HG03108 (cell line): ENCODE measurements around the gene GNG13.
"Not testable (repeated sequence)": the region's sequence is repeated elsewhere in the genome, so short reads cannot be mapped to it uniquely, and the experiment has no call there.

ENCODE experiments used
- ATAC-seq: cut with Tn5 transposase; IDR thresholded peaks from one replicate; pipeline ENCODE4 v1.9.1; 2021; ENCODE audit warnings: moderate library complexity; ENCODE audit not compliant: unreplicated experiment

The GNG13 gene

DNA sequence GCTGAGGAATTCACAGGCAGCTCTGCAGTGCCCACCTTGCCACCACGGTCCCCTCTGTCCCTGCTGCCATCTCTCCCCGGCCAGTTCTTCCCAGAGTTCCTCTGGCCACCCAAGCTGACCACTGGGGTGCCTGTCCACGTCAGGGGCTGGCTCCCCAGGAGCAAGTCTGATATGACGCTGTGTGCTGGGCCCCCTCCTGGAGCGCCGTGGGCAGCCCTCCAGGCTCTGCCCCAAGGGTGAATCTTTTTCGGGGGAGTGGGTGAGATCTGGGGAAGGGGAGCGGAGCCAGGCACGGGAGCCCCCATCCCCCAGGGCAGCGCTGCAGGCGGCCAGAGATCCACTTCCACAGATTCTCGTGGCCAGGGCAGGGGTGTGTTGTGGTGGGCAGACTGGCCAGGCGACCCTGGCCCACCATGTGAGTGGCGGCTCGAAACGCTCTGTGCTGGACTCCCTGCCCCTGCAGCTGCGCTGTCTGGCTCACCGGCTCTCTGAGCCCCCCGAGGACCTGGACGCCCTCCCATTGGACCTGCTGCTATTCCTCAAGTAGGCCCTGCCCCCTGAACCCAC is 36.3 kb downstream of the GNG13 start:
- no peak for ATAC-seq

DNA sequence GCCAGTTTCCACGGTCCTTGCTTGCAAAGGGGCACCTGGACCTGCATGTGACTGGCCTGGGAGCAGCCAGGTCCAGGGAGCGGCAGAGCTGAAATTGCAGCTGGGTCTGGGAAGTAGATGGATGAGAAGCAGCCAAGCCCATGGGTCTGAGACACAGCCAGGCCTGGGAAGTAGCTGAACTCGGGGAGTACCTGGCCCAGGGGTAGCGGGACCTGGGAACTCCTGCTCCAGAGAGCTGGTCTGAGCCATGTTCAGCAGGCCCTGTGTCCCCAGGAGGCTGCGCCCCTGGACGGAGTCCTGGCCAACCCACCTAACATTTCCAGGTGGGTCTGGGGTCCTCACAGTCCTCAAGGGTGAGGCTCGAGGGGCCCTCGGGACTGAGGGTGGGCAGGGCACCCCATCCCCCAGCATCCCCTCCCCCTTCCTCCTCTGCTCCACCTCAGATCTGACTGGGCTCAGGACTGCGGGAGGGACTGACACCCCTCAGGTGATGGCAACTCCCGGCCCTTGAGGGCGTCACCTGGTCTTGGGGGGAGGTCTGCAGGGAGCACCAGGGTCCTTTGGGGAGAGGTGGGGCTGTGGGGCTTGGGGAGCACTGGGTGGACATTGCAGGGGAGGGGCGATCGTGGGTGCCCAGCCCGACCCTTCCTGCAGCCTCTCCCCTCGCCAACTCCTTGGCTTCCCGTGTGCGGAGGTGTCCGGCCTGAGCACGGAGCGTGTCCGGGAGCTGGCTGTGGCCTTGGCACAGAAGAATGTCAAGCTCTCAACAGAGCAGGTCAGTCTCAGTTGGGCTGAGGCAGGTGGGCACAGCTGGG is 37.0 kb downstream of the GNG13 start:
- ATAC-seq: no peak

DNA sequence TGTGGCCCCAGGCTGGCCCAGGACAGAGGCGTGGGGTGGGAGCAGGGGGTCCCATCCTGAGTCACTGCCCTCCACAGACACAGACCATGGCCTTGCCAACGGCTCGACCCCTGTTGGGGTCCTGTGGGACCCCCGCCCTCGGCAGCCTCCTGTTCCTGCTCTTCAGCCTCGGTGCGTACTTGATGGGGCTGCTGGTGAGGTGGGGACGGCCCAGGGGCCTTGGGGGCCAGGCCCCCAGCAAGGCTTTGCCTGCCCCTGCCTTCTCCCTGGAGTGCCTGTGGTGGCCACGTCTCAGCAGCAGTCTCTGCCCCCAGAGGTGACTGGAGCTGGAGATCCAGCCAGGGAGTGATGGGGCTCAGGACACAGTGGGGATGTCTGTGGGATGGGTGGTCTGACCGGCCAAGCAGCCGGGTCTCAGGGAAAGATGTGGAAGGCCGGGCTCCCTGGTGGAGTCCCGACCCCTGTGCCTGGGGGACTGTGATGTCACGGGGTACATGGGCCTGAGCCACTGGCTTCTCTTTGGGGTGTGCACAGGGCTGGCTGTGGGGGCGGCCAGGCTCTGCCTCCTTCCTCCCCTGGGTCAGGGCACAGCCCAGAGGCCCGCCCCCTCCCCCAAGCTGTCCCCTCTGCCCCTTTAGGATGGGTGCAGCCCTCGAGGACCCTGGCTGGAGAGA is 37.8 kb downstream of the GNG13 start:
- ATAC-seq: no peak

DNA sequence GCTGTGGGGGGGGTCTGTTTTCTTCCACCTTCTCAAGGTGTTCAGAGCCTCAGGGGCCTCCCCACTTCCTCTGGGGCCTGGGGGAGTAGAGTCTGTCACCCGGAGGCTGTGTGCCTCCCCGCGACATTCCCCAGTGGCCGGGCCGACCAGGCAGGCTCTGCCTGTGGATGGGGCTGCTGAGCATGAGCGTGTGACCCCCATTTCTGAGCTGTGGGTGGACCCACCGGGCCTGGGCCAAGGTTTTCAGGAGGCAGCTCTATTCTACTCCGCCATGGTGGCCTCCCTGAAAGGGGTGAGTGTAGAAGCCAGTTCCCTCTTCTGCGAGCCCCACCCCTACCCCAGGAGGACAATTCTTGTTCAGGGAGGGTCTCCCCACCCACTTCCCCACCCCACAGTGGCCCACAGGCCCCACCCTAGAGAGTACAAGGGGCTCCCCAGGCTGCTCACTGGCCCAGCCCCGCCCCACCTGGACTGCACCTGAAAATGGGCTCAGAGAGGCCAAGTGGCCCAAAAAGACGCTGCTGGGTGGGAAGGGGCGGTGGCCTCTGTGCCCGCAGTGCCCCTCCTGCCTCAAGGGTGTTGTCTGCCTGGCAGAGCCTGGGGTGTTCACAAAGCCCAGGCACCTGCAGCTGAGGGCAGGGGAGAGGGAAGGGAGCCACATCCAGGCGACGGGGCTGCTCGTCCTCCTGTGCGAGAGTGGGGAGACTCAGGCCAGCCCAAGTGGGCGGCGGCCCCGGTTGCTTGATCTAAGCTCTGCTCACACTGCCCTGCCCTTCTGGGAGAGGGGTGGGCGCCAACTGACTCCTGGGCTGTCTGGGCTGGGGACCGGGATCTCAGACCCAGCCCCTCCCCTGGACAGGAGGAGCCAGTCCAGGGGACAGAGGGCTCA is 38.7 kb downstream of the GNG13 start:
- no peak for ATAC-seq

DNA sequence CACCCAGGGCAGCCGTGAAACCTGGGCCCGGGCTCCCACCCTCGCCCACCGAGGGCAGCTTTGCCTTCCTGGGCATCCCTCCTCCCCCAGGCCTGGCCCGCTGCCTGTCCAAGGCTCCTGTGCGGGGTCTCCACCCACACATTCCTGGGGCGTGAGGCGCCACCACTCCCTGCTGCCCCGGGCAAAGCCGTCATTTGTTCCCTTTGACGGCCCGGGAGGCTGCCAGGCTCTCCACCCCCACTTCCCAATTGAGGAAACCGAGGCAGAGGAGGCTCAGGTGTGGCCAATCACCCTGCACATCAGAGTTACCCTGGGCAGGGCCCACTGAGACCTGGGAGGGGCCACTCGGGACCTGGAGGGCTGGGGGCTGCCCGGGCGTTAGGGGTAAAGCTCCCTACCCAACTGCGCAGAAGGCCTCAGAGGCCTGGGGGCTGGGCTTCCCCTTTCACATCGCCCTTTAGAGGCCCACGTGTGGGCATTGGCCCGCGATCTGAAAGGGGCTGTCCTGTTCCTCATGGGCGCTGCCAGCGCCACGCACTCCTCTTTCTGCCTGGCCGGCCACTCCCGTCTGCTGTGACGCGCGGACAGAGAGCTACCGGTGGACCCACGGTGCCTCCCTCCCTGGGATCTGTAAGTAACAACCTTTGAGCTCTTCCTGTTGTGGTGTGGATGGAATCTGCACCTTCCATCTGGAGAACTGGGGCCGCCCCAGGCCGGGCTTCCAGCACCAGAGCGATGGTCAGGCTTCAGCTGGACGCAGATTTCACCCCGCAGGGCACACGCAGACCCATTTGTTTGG is 39.8 kb downstream of the GNG13 start, which contains the start of gene MSLN:
Gene MSLN, plus strand, starts transcription at position 190 of the 799 bp plus-strand sequence. CDS start 1,947 bp downstream, outside the sequence.
- no peak for ATAC-seq

DNA sequence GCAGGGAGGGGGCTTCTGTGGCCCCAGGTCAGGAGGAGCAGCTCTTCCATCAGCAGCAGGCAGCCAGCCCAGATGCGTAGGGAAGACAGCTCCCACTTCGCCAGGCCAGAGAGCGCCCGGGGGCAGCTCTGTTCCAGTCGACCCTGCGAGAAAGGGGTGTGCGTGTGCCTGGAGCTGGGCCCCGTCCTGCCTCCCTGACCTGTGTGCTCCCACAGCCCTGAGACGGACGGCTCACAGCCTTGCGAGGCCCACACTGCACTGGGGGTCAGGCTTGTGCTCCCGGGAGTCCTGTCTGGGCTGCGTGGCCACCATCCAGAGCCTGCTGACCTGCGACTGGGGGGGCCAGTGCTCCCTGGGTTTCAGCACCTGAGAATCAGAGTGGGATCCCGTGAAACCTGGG is 40.5 kb downstream of the GNG13 start:
- no peak for ATAC-seq

DNA sequence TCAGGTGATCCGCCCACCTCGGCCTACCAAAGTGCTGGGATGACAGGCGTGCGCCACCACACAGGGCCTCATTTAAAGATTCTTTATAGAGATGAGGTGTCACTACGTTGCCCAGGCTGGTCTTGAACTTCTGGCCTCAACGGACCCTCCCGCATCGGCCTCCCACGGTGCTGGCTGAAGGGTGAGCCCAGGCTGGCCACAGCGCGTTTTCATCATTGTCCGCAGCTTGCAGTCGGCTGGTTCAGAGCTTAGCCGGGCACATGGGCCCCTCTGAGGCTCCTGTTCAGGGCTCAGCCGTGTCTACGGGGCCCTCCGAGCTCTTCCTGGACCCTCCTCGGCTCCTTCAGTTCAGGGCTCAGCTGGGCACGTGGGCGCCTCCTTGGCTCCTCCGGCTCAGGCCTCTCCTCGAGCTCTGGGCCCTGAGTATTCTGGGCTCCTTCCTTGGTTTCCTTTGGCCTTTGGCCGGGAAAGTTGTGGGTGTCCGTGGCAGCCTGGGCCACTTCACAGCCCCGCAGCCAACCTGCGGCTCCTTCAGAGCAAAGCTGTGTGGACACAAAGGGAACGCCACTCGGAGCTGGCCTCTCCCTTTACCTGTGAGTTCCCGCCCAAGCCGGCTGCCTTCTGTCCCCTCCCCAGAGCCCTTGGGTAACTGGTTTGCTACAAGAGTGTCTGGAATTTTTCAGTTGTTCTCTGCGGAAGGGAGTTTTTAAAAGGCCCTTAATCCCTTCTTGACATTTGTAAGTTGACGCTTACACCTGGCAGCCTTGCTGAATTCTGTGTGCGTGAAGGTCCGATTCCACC is 41.2 kb downstream of the GNG13 start:
- ATAC-seq: no peak

DNA sequence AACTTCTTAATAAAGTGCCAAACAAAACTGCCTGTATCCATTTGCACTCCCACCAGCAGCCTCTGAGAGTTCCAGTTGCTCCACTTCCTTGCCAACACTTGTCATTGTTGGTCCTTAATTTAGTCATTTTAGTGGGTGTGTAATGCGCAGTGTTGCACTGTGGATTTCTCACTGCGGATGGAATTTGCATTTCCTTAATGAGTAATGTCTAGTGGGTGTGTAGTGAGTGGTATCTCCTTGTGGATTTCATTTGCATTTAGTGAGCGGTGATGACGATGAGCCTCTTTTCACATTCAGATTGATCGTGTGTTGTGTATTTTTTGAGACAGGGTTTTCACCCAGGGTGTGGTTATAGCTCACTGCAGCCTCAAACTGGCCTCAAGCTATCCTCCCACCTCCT is 44.1 kb downstream of the GNG13 start:
- ATAC-seq: no peak

DNA sequence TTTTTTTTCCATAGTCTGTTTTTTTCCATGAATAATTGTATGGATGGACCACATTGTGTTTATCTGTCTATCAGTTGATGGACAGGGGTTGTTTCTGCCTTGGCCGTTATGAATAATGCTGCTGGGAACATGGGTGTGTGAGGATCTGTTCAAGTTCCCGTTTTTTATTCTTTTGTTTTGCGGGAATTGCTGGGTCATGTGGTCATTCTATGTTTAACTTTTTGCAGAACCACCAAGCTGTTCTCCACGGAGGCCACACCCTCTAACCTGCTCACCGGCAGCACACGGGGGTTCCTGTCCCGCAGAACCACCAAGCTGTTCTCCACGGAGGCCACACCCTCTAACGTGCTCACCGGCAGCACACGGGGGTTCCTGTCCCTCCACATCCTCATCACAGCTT is 45.9 kb downstream of the GNG13 start:
- ATAC-seq: no peak

DNA sequence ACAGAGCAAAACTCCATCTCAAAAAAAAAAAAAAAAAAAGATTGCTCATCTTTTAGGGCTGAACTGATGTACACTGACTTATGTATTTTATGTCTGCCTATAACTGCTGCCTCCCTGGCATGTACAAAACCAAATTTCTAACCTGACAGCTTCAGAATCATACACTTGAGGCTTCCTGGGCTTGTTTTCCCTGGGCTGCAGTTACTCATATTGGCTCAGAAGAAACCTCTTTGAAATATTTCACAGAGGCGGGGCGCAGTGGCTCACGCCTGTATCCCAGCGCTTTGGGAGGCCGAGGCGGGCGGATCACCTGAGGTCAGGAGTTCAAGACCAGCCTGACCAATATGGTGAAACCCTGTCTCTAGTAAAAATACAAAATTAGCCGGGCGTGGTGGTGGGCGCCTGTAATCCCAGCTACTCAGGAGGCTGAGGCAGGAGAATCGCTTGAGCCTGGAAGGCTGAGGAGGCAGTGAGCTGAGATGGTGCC is 46.4 kb downstream of the GNG13 start:
- ATAC-seq: not testable (repeated sequence)

DNA sequence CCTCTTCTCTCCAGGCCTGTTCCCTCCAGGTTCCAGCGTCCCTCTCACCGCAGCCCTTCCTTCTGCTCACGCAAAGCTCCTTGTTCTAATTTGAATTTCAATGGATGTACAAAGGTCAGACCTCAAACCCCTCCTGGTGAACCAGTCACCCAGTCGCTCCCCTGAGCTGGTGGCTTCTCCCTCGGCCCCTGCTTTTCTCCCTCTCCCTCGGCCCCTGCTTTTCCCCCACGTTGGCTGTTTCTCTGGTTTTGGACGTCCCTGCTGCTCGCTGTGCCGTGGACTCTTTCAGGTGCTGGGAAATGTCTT is 48.6 kb downstream of the GNG13 start:
- ATAC-seq: no peak

DNA sequence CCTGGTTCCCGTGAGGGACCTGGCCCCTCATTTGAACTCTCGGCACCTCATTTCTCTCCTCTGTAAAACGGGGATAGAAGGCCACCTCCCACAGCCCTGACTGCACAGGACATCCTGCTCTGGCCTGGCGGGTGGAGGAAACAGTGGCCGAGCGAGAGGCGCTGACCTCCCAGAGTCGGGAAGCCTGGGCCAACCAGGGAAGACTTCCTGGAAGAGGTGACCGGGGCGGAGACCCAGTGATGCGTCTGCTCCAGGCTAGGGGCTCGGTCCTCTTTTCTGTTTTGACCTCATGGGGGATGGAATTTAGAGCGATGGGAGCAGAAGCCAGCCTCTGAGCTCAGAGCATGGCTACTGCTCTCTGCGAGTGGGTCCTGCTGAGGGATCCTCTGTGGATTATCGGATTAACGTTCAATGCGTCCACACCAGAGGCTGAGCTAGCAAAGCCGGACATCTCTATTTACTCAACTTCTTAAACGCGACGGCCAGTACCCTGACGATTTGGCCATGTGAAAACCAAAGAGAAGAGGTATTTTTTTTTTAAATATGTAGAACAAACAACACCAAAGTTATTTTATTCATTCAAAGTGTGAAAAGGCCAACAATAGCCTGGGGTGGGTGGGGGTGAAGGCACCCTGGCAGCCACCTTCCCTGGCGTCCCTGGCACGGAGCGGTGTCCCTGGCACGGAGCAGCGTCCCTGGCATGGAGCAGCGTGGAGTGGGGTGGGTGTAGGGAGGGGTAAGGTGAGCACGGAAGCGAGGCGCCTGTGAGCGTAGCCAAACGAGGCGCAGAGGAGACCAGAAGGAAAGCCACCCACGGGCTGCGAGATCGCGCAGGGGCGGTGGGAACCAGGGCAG is 49.2 kb downstream of the GNG13 start:
- ATAC-seq: no peak

DNA sequence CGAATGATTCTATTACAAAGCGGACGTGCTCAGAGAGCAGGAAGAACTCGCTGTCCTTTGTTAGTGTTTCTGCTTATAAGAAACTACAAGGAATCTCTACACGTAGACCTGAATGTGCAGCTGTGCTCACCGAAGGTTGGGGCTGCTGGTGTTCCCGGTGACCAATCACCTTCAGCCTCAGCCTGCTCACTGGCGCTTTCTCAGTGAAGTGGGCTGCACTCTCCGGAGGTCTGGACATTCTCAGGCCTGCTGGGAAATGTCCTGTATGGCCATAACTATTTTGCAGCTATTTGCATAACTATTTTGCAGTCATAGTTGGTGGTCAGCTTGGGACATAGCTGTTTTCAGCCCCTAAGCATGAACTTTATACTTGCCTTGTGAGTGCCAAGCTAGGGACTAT is 50.0 kb downstream of the GNG13 start:
- no peak for ATAC-seq

DNA sequence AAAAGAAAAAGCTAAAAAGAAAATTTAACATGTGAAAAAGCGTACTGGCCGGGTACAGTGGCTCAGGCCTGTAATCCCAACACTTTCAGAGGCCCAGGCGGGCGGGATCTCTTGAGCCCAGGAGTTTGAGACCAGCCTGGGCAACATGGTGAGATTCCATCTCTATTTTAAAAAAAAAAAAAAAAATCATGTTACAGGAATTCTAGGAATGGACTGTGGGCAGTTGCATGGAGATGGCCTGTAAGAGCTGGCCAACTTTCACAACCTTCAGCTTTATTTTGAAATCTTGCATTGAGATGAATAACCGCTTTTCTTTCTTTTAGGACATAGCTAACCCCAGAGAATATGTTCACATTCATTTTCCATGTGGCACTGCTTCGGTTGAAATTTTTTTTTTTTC is 51.5 kb downstream of the GNG13 start:
- ATAC-seq: no peak
